ENCODE measurements around the gene DUS2. TPM values are rescaled to one million over a fixed set of nuclear protein-coding genes. Genes with fewer than 3 reads are reported as not detected.

The DUS2 gene
- polyA plus RNA-seq, 1 donor (not counting 4 experiments of a cell fraction or from before 2014, with no cell fraction given), result 22.9 TPM

- FAIRE-seq (peak; percentile 100), DNase-seq (ENCODE audit: low read depth, low spot score) (peak; percentile 87)
- Histone ChIP-seq H3K4me2 (ENCODE audit: control insufficient read depth, extremely low read depth, insufficient read depth, low read depth, low read length) (peak overlapping the region; percentile 50), H3K36me3 (ENCODE audit: control insufficient read depth in 2 of 2, extremely low read depth in 1 of 2, insufficient read depth in 2 of 2, low read length in 2 of 2) (peaks cover 43 to 51% of the 10 kb centered on the region in 2 experiments), H3K79me2 (ENCODE audit: control insufficient read depth, insufficient read depth, low read length) (no peaks in the 10 kb centered on the region), H3K9ac (ENCODE audit: control insufficient read depth, extremely low read depth, insufficient read depth, low read length) (peak overlapping the region; percentile 49), H3K4me1 (ENCODE audit: control insufficient read depth, extremely low read depth, insufficient read depth, low read length) (peaks cover 14% of the 10 kb centered on the region), H3K27ac (ENCODE audit: control insufficient read depth, insufficient read depth, low read length) (peak overlapping the region; percentile 71), H3K9me1 (ENCODE audit: control insufficient read depth, extremely low read depth, insufficient read depth, low read length) (peaks cover 2% of the 10 kb centered on the region), H4K20me1 (ENCODE audit: control insufficient read depth, extremely low read depth, insufficient read depth, low read length) (peaks cover 5% of the 10 kb centered on the region), H2AFZ (ENCODE audit: control insufficient read depth, low read length) (no peak overlapping the region), H3K4me3 (ENCODE audit: control insufficient read depth in 2 of 3, extremely low read depth in 1 of 3, insufficient read depth in 2 of 3, low read depth in 1 of 3, low read length in 3 of 3) (no peak overlapping the region), H3K27me3 (ENCODE audit: control insufficient read depth, extremely low read depth, insufficient read depth, low read length) (no peaks in the 10 kb centered on the region), H3K9me3 (ENCODE audit: control insufficient read depth, low read depth, low read length) (no peaks in the 10 kb centered on the region)
- TF ChIP-seq EZH2 (IDR thresholded peaks at IDR 0.05; ENCODE audit: low read length), result no peak
- peak in 1 of 3 experiments; percentile 51 for TF ChIP-seq CTCF (optimal IDR thresholded peaks at IDR 0.05 in 1 of 3, IDR thresholded peaks at IDR 0.05 in 1 of 3, conservative IDR thresholded peaks at IDR 0.05 in 1 of 3; ENCODE audit: extremely low read depth in 1 of 3, insufficient read depth in 2 of 3, low read length in 3 of 3)
- dilution Hi-C loops (cut with MboI; ENCODE audit: extremely low pct_ligation_motif_present, low sequenced_read_pairs), result no loop called here
Measured at GRCh38 chr16:68072038-68072695, 49.1 kb downstream of the DUS2 start.

DNA sequence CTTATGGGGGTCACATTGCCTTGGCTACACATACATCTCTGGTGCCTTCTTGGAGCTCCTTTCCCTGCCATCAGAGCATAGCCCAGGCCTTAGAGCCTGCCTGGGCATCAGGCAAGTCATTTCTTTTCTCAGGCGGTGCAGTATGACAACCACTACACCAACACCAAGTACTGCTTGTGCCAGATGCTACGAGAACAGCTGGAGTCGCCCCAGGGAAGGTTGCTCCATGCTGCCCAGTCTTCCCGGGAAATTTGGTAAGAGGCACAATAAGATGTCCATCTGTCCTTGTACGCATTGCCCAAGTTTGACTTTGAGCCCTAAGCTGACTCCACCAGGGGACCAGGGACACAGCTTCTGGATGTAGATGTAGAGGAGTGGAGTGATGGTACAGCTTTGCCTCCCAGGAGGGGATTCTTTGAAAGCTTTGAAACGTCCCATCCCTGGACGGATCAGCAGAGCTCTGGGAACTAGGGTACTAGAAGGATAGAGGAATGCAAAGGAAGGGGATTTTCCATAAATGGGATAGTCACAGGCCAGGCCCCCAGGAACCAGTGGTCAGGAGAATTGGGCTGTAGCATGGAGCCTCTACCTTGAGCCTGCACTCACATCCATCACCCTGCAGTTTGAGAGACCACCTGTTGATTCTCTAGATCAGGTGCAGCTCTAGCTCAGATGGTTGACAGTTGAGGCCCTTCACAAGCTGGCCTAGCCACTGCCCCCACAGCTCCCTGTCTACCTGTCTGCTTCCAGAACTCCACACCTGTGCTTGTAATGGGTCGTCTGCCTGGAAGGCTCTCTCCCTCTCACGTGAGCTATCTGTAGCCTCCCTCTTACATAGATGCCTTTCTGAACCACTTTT lies 51.0 kb downstream of the DUS2 start:
- Histone ChIP-seq H3K4me1 (ENCODE audit: control insufficient read depth, extremely low read depth, insufficient read depth, low read length) (peaks cover 14% of the 10 kb centered on the region), H3K79me2 (ENCODE audit: control insufficient read depth, insufficient read depth, low read length) (no peaks in the 10 kb centered on the region), H3K27me3 (ENCODE audit: control insufficient read depth, extremely low read depth, insufficient read depth, low read length) (no peaks in the 10 kb centered on the region), H3K27ac (ENCODE audit: control insufficient read depth, insufficient read depth, low read length) (no peak overlapping the region), H3K9me1 (ENCODE audit: control insufficient read depth, extremely low read depth, insufficient read depth, low read length) (peaks cover 2% of the 10 kb centered on the region), H4K20me1 (ENCODE audit: control insufficient read depth, extremely low read depth, insufficient read depth, low read length) (peaks cover 5% of the 10 kb centered on the region), H3K4me3 (ENCODE audit: control insufficient read depth in 2 of 3, extremely low read depth in 1 of 3, insufficient read depth in 2 of 3, low read depth in 1 of 3, low read length in 3 of 3) (no peak overlapping the region), H2AFZ (ENCODE audit: control insufficient read depth, low read length) (no peak overlapping the region), H3K9me3 (ENCODE audit: control insufficient read depth, low read depth, low read length) (no peaks in the 10 kb centered on the region), H3K4me2 (ENCODE audit: control insufficient read depth, extremely low read depth, insufficient read depth, low read depth, low read length) (no peak overlapping the region), H3K36me3 (ENCODE audit: control insufficient read depth in 2 of 2, extremely low read depth in 1 of 2, insufficient read depth in 2 of 2, low read length in 2 of 2) (peaks cover 53 to 59% of the 10 kb centered on the region in 2 experiments), H3K9ac (ENCODE audit: control insufficient read depth, extremely low read depth, insufficient read depth, low read length) (no peak overlapping the region)
- DNase-seq (ENCODE audit: low read depth, low spot score) (no peak), FAIRE-seq (no peak)
- dilution Hi-C loops (cut with MboI; ENCODE audit: extremely low pct_ligation_motif_present, low sequenced_read_pairs), result no loop called here
- no peak for TF ChIP-seq EZH2 (IDR thresholded peaks at IDR 0.05; ENCODE audit: low read length)
- TF ChIP-seq CTCF (optimal IDR thresholded peaks at IDR 0.05 in 1 of 3, IDR thresholded peaks at IDR 0.05 in 1 of 3, conservative IDR thresholded peaks at IDR 0.05 in 1 of 3; ENCODE audit: extremely low read depth in 1 of 3, insufficient read depth in 2 of 3, low read length in 3 of 3), result no peak
